ENCODE results near the gene BACH1.

BACH1 gene

GRCh38 chr21:29316029-29316742 lies 17.5 kb downstream of the BACH1 start:
- no peak for DNase-seq

GRCh38 chr21:29316806-29317205 lies 18.1 kb downstream of the BACH1 start:
- DNase-seq: no peak

- DNase-seq: peak in 1 of 2 experiments; percentile 11
Observed at GRCh38 chr21:29318354-29318753, 19.6 kb downstream of the BACH1 start.

GRCh38 chr21:29320031-29320430 lies 21.3 kb downstream of the BACH1 start:
- no peak for DNase-seq

GRCh38 chr21:29321217-29321616 lies 22.5 kb downstream of the BACH1 start:
- DNase-seq: no peak

GRCh38 chr21:29321932-29322928 lies 23.5 kb downstream of the BACH1 start:
- DNase-seq: no peak

- no peak for DNase-seq
Observed at GRCh38 chr21:29323189-29323588, 24.5 kb downstream of the BACH1 start.

GRCh38 chr21:29326914-29327554 lies 28.3 kb downstream of the BACH1 start:
- DNase-seq: no peak

- DNase-seq: no peak
Observed at GRCh38 chr21:29329406-29329805, 30.7 kb downstream of the BACH1 start.

GRCh38 chr21:29330797-29331196 lies 32.1 kb downstream of the BACH1 start:
- no peak for DNase-seq

- no peak for DNase-seq
Observed at GRCh38 chr21:29332461-29333362, 34.0 kb downstream of the BACH1 start.

- no peak for DNase-seq
Observed at GRCh38 chr21:29333406-29333805, 34.7 kb downstream of the BACH1 start.

GRCh38 chr21:29334717-29335428 lies 36.2 kb downstream of the BACH1 start:
- no peak for DNase-seq

GRCh38 chr21:29335720-29336119 lies 37.0 kb downstream of the BACH1 start:
- DNase-seq: no peak

GRCh38 chr21:29338256-29338655 lies 39.5 kb downstream of the BACH1 start:
- DNase-seq: no peak

- no peak for DNase-seq
Observed at GRCh38 chr21:29340228-29340627, 41.5 kb downstream of the BACH1 start.

GRCh38 chr21:29342363-29342957 lies 43.7 kb downstream of the BACH1 start:
- no peak for DNase-seq

GRCh38 chr21:29343519-29343918 lies 44.8 kb downstream of the BACH1 start:
- no peak for DNase-seq

- no peak for DNase-seq
Observed at GRCh38 chr21:29346281-29346680, 47.6 kb downstream of the BACH1 start.

- DNase-seq: no peak
Observed at GRCh38 chr21:29346771-29347170, 48.0 kb downstream of the BACH1 start.

- DNase-seq: no peak
Observed at GRCh38 chr21:29347274-29347681, 48.6 kb downstream of the BACH1 start.
